HFF-Myc (cell line): ENCODE measurements around the gene ZBED4.
"Not testable (repeated sequence)": the region's sequence is repeated elsewhere in the genome, so short reads cannot be mapped to it uniquely, and the experiment has no call there.

Experiments
- DNase-seq: peaks from one replicate; pipeline ENCODE4 v3.0.0-alpha.2; 2011; ENCODE audit warnings: low read depth; ENCODE audit errors: extremely low read depth
- H3K4me3 ChIP-seq: replicated peaks from 2 replicates; pipeline ENCODE4 v1.5.1; 2011; ENCODE audit warnings: low read depth, mild to moderate bottlenecking, control low read depth, low read length
- TF ChIP-seq, protein P1 (sequence below): IDR thresholded peaks from 2 replicates; pipeline ENCODE4 v1.5.1; 2012; ENCODE audit warnings: mild to moderate bottlenecking, low read depth, low read length, control low read depth; ENCODE audit errors: missing control alignments

Gene ZBED4

DNA sequence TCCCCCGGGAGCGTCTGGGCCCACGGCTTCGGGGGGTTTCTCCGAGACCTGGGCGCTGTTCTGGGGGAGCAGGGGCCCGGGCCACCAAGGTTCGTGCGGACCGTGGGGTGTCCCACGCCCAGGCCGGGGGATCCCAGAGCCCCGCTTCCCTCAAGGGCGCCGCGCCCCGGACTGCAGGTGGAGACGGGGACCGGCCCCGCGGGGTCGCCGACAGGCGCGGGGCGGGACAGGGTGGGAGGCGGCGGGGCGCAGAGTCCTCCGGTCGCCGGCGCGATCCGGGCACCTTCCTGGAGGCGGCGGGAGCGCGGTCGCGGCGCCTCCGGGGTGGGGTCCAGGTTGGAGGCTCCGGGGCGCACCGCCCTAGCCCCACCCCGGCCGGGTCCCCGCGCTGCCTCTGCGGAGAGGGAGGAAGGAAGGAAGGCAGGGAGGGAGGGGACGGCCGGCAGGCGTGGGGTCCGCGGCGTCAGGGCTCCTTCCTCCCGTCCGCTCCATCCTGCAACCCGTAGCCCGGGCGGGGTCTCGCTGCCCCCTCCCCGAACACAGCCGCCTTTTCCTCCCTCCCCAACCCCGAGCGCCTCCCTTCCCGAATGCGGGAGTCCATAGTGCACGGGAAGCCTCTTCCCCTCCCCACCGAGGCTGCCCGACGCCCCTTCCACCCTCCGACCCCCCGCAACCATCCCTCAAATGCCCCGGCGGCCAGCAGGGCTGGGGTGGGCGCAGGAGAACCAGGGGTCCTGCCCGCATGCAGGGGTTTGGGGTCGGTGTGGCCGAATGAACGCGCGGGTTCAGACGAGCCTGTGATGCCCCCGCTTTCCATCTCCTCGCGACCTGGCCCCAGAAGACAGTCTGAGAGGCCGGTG is 4.3 kb upstream of the ZBED4 start:
- H3K4me3 ChIP-seq: no peak overlapping the region
- TF ChIP-seq, protein P1, sequence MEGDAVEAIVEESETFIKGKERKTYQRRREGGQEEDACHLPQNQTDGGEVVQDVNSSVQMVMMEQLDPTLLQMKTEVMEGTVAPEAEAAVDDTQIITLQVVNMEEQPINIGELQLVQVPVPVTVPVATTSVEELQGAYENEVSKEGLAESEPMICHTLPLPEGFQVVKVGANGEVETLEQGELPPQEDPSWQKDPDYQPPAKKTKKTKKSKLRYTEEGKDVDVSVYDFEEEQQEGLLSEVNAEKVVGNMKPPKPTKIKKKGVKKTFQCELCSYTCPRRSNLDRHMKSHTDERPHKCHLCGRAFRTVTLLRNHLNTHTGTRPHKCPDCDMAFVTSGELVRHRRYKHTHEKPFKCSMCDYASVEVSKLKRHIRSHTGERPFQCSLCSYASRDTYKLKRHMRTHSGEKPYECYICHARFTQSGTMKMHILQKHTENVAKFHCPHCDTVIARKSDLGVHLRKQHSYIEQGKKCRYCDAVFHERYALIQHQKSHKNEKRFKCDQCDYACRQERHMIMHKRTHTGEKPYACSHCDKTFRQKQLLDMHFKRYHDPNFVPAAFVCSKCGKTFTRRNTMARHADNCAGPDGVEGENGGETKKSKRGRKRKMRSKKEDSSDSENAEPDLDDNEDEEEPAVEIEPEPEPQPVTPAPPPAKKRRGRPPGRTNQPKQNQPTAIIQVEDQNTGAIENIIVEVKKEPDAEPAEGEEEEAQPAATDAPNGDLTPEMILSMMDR: no peak
- DNase-seq: no peak

GRCh38 chr22:49850021-49850911 is 3.4 kb upstream of the ZBED4 start:
- H3K4me3 ChIP-seq: no peak overlapping the region
- DNase-seq: no peak
- TF ChIP-seq, protein P1: no peak

- no peak for DNase-seq
- TF ChIP-seq, protein P1: no peak
- H3K4me3 ChIP-seq: no peak overlapping the region
Observed at GRCh38 chr22:49850959-49851802, 2.5 kb upstream of the ZBED4 start.

GRCh38 chr22:49852568-49852897 is 1.1 kb upstream of the ZBED4 start:
- not testable (repeated sequence) for DNase-seq
- peak overlapping the region; percentile 67 for H3K4me3 ChIP-seq

DNA sequence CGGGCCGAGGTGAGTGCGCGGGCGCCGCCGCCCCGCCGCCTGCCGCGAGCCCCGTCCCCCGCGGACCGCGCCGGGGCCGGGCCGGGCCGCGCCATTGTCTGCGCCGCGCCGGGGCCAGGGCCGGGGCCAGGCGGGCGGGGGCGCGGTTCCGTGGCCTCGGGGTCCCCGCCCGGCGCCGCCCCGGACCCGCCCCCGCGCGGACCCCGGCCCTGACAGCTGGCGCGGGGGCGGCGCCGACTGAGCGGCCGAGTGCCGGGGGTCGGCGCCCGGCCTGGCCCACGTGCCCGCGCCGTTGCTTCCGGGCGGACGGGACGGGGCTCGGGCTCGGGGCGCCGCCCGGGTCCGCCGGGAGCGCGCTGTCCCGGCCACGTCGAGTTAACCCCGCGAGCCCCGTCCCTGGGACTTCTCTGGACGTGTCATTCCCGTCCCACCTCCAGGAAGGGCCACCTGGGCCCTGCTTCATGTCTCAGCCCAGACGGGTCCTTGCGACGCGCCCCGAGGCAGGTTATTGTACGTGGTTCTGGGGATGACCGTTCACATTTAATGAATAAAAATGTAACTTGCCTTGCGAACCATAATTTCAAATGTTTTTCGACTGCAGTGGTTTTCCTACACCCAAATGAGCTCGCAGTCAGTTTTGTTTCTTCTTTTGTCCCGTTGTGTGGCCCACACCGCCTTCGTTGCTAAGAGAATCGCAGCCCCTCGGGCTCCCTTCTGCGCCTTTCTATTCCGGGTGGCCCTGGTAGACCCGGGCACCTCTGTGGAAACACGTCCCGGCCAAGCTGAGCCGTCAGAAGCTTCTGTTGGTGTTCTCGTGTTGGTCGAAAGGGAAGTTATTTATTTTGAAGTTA is 562 bp downstream of the ZBED4 start:
- H3K4me3 ChIP-seq: peak overlapping the region; percentile 95
- no peak for DNase-seq
- TF ChIP-seq, protein P1: no peak

DNA sequence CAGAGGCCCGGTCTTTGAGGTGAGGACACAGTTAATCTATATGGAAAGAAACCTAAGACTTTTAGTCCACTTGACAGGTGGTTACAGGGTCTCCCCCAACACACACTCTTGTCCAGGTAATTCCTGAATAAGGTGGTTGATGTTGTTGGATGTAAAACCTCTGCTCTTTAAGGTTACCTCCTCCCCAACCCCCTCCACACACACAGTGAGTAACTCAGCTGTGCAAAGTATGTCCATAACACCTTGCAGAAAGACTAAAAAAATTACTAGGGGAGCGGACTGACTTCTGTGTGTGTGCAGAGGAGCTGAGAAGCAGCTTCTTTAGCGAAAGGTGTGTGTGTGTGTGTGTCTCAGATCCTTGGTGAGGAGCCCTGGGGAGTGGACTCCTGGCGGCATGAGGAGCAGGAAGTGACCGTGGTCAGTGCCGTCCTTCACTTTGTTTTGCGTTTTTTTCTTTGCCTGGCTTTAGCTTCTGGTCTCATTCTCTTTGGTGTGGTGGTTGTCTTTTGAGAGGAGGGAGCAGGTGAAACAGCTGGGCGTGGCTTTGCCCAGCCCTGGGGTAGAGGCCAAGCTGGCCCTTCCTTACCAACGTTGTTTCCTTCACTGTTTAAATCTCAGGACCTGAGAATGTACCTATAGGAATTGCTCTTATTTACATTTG is 1.7 kb downstream of the ZBED4 start:
- peak overlapping the region; percentile 95 for H3K4me3 ChIP-seq
- TF ChIP-seq, protein P1: no peak
- no peak for DNase-seq
